ENCODE measurements around the gene FNDC8.
"Not testable (repeated sequence)": the region's sequence is repeated elsewhere in the genome, so short reads cannot be mapped to it uniquely, and the experiment has no call there.

FNDC8 gene

DNA sequence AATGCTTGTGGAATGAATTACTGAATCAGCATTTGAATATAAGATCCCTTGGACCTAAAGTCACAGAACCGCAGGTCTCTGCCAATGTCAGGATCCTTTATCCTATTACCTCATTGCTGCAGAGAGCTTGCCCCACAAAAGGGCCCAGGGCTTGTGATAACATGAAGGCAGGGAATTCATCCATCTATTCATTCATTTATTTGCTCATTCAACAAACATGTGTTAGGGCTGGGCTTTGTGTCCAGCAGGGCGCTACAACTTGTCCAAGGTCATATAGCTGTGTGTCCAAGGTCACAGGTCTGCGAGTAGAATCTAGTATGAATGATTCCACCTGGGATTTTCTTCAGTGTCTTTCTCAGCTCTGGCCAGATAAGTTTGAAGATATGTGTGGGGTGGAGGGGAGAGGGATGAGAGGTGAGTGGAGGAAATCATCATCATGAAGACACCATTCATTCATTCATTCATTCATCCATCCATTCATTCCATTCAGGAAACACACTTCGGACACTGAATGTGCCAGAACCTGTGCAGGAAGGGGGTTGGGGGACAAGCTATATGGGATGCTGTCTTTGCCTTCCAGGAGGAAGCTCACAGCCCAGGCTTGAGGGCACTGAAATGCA is 24.9 kb downstream of the FNDC8 start:
- no peak for ATAC-seq

DNA sequence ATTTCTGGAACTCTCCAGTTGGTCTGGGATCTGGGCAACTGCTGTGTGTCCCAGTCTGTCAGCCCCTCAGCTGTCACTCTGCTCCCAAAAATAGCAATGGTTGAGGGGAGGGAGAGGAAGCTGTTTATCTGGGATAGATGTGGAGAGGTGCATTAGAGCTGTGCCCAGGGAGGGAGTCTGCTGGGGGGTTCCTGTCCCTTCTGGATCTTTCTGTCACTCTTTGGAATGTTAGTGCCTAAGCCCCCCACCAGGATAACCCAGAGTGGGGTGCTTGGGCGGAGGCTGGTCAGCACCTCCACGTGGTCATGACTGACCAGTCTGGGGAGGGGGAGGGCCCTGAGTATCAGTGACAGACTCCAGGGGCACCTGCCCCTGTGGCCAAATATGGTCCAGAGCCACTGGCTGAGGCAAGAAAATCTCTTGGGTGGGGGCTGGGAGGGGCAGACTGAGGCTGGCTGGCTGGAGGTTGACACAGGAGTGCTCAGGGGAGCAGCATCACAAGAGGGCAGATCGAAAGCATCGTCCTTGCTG is 26.0 kb downstream of the FNDC8 start, which contains the start of gene UNC45B:
Gene UNC45B, plus strand, starts transcription at position 443 of the 531 bp plus-strand sequence. CDS start 447 bp downstream, outside the sequence.
- no peak for ATAC-seq

- no peak for ATAC-seq
These were observed 26.7 kb downstream of the FNDC8 start for GRCh38 chr17:35148144-35148543.

DNA sequence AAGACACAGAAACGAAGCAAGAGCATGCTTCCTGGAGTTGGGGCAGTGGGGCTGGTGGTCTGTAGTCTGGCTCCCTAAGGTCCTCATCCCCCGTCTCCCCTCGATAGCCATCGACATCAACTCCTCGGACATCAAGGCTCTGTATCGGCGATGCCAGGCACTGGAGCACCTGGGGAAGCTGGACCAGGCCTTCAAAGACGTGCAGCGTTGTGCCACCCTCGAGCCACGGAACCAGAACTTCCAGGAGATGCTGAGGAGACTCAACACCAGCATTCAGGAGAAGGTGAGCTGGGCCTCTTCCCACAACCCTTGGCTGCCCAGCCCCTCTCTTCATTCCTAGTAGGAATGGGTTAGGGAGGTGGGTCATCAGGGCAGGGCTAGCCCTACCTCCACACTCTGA is 28.5 kb downstream of the FNDC8 start:
- ATAC-seq, result no peak

DNA sequence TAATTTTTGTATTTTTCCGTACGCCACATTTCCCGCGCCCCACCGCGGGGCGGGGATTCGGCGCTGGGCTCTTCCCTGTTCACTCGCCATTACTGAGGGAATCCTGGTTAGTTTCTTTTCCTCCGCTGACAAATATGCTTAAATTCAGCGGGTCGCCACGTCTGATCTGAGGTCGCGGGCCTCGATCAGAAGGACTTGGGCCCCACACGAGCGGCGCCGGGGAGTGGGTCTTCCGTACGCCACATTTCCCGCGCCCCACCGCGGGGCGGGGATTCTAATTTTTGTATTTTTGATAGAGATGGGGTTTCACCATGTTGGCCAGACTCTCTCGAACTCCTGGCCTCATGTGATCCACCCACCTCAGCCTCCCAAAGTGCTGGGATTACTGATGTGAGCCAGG is 29.7 kb downstream of the FNDC8 start:
- not testable (repeated sequence) for ATAC-seq

GRCh38 chr17:35152421-35153140 is 31.2 kb downstream of the FNDC8 start:
- no peak for ATAC-seq

- no peak for ATAC-seq
These were observed 33.1 kb downstream of the FNDC8 start for GRCh38 chr17:35154196-35155165.

DNA sequence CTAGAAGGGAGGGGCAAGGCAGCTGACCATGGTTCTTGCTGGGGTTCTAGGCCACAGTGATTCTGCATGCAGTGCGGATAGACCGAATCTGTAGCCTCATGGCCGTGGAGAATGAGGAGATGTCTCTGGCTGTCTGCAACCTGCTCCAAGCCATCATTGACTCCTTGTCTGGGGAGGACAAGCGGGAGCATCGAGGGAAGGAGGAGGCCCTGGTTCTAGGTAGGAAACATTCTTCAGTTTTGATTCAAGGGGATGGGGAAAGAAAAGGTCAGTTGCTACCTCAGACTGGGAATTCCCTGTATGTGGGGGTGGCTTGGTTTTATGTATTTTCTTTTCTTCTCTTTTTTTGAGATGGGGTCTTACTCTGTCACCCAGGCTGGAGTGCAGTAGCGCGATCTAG is 33.8 kb downstream of the FNDC8 start:
- no peak for ATAC-seq

DNA sequence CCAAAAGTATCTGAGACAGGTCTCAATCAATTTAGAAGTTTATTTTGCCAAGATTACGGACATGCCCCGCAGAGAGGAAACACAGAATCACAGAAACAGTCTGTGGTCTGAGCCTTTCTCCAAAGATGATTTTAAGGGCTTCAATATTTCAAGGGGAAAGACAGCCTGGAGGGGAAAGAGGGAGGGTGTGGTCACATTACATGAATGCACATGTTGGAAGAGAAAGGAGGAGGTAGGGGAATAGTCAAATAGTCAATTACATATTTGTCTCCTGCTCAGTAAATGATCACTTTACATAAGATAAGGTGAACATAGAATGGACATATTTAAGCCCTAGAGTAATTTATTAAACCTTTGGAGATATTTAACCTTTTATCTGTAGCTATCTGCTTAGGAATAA is 38.5 kb downstream of the FNDC8 start:
- no peak for ATAC-seq

DNA sequence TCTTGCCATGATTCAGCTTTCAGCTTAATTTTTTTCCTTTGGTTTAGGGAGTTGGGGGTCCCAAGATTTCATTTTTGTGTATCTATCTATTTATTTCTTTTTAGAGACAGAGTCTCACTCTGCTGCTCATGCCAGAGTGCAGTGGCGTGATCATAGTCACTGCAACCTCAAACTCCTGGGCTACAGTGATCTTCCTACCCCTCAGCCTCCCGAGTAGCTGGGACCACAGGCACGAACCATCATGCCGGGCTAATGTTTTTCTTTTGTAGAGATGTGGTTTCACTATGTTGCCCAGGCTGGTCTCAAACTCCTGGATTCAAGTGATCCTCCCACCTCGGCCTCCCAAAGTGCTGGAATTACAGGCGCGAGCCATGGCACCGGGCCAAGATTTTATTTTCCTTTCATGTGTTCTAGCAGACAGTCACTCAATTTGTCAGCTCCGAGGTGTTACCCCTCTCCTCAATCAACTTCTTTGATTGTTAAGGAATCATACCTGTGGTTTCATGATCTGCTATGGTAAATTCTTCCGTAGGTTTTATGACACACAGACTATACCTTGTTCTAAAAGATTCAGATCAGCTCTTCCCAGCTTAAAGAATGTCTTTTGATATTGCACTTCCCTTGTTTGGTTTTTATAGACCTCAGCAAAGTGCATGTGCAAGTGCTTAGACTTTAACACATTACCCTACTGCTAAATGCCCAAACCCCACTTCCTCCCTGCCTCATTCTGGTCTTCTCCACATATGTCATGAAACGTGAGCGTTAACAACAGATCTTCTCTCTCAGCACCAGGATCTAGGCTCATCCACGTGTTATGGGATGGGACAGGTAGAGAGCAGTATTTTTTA is 39.2 kb downstream of the FNDC8 start:
- peak; percentile 56 to 65 for ATAC-seq

DNA sequence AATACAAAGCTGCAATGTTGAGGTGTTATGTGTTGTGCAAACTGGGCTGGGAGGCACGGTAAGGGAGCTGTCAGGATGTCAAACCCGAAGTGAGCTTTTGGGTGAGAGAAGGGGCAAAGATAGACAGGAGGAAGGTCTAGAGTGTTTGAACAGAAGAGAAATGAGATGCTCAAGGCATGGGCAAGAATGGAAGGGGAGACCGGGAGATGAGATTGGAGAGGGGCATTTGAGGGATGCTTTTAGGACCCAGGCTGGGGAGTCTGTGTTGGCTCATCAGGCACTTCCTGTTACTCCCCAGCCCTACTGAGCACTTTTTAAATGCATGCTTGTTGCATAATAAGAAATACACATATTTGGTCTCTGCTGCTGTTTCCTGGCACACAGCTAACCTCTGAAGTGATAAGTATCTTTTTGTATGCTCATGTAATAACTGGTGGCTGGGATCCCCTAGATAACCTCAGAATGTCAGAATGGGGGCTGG is 39.9 kb downstream of the FNDC8 start:
- ATAC-seq, result peak; percentile 53 to 55

DNA sequence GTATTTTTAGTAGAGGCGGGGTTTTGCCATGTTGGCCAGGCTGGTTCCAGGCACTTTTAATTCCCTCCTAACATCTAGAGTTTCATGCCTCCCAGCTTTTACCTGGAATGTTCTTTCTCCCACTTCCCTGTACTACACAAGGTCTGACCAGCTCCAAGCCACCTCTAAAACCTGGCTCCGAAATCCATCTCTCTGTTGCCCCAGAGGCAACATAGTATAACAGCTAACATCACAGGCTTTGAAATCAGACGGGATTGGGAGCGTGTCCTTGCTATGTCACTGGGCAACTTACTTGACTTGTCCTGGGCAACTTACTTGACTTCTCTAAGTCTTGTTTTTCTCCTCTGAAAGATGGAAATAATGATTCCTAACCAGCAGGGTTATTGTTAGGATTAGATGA is 41.3 kb downstream of the FNDC8 start:
- ATAC-seq, result no peak

GRCh38 chr17:35163886-35164285 is 42.5 kb downstream of the FNDC8 start:
- no peak for ATAC-seq

DNA sequence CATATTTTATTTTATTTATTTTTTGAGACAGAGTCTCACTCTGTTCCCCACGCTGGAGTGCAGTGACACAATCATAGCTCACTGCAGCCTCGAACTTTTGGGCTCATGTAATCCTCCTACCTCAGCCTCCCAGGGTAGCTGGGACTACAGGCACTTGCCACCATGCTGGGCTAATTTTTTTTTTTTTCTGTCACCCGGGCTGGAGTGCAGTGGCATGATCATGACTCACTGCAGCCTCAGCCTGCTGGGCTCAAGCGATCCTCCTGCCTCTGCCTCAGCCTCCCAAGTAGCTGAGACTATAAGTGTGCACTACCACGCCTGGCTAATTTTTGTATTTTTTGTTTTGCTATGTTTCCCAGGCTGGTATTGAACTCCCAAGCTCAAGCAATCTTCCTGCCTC is 43.3 kb downstream of the FNDC8 start:
- ATAC-seq, result no peak

GRCh38 chr17:35166526-35166925 is 45.1 kb downstream of the FNDC8 start:
- ATAC-seq, result no peak

- no peak for ATAC-seq
These were observed 45.6 kb downstream of the FNDC8 start for GRCh38 chr17:35167046-35167445.

GRCh38 chr17:35167666-35168065 is 46.3 kb downstream of the FNDC8 start:
- ATAC-seq, result no peak

DNA sequence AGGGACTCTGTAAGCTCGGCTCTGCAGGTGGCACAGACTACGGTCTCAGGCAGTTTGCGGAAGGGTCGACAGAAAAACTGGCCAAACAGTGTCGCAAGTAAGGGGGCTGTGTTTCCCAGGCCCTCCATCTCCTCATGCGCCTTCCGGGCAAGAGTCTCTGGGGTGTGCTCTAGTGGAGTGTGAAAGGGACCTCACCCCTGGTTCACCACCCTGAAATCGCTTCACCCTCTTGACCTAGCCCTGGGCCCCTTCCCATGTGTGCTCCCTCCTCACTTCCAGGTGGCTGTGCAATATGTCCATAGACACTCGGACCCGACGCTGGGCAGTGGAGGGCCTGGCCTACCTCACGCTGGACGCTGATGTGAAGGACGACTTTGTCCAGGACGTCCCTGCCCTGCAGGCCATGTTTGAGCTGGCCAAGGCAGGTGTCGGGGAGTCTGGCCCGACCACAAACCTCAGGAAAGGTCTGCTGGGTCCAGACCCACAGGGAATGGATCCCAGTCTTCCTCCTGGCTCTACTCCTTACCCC is 48.5 kb downstream of the FNDC8 start:
- ATAC-seq, result no peak

GRCh38 chr17:35170968-35171771 is 49.8 kb downstream of the FNDC8 start:
- ATAC-seq, result peak in 1 of 2 donors; percentile 77

DNA sequence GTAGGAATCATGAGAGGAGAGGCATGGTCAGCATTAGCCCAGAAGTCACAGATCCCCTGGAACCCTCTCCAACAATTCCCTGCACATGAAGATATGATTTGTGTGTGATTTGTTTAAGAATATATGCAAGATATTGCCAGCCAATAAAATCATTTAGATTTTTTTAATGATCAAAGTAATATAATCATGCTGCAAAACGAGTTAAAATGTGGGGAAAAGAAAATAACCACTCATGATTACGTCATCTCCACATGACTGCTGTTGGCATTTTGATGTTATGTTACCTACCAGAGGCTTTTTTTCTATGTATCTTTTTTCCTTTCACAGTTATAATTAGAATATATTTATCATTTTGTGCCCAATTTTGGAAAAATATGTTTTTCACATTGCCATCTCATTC is 50.4 kb downstream of the FNDC8 start:
- peak; percentile 48 to 54 for ATAC-seq

- ATAC-seq, result not testable (repeated sequence)
These were observed 50.9 kb downstream of the FNDC8 start for GRCh38 chr17:35172321-35172720.
